Activated CD4-positive, alpha-beta T cell treated with anti-CD3 and anti-CD28 coated beads for 36 hours (primary cell): ENCODE results near the gene REPS2. TPM values are rescaled to one million over a fixed set of nuclear protein-coding genes. Genes with fewer than 3 reads are reported as not detected.

ENCODE experiments used
- ATAC-seq: fragments of 200-7000 bp; cut with Tn5 transposase; one replicate; pipeline ENCODE4 v1.10.0; 2021; ENCODE audit warnings: mild to moderate bottlenecking, moderate library complexity
- CTCF ChIA-PET: fragments of 350-600 bp; sonication (Branson Sonifier 250); formaldehyde crosslinking; loops from one replicate; lab custom pipeline; 2021; ENCODE audit warnings: antibody characterized with exemption; lab: Charles Lee
- POLR2A ChIA-PET: fragments of 350-600 bp; sonication (Branson Sonifier 250); formaldehyde crosslinking; loops from one replicate; lab custom pipeline; 2021; ENCODE audit warnings: antibody characterized with exemption, inconsistent platforms; lab: Charles Lee
- DNase-seq: peaks from one replicate; pipeline ENCODE4 v3.0.0-alpha.2; 2020
- H3K27ac Mint-ChIP-seq: one replicate; pipeline ENCODE4 v1.8.0; 2021; ENCODE audit warnings: mixed read lengths
- H3K27me3 Mint-ChIP-seq: one replicate; pipeline ENCODE4 v1.8.0; 2021; ENCODE audit warnings: mixed read lengths
- H3K36me3 Mint-ChIP-seq: one replicate; pipeline ENCODE4 v1.8.0; 2021; ENCODE audit warnings: low read depth, mixed read lengths
- H3K4me1 Mint-ChIP-seq: one replicate; pipeline ENCODE4 v1.8.0; 2021; ENCODE audit warnings: mixed read lengths
- H3K4me3 Mint-ChIP-seq: one replicate; pipeline ENCODE4 v1.8.0; 2021; ENCODE audit warnings: mild to moderate bottlenecking, moderate library complexity, mixed read lengths
- H3K9me3 Mint-ChIP-seq: one replicate; pipeline ENCODE4 v1.8.0; 2021; ENCODE audit warnings: low read depth, mixed read lengths
- intact Hi-C, 2 experiments: fragments of 100-400 bp; cut with DNase I in 1 of 2; cut with micrococcal nuclease in 1 of 2; formaldehyde crosslinking; loops; one replicate each; pipeline versions ENCODE4 v1.14.2 to v1.15.1; 2022 to 2024; cut with DNase I, micrococcal nuclease
- total RNA-seq, 2 experiments: library from RNA; stranded (reverse); gene quantifications; one replicate each; pipeline ENCODE4 v1.2.3, GENCODE V29; 2021

REPS2 gene
- total RNA-seq, result not detected

- H3K9me3 Mint-ChIP-seq, result no peaks in the 10 kb centered on the region
- POLR2A ChIA-PET, result no interaction called here
These were observed at the start of gene REPS2 for GRCh38 chrX:16946361-16946964. REPS2 (plus strand) TSS chrX:16946658; CDS start chrX:16946862, 204 bp downstream.

DNA sequence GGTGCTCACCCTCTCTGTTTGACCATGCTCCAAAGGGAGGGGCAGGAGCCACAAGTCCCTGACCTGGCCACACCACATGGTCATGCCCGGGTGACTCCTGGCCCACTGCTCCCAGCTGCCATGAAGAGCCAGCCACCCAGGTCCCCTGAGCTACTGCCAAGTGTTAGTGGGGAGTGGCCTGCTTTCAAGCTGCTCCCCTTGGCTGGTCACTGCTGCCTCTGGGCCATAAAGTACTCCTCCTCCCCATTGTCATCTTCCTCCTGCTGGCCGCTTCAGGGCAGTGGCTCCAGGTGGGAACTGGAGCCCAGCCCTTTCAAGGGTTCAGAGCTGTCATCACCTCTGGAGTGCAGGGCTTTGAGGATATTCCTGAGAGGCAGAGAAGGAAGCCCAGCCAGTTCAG, 49.0 kb upstream of the REPS2 start:
- POLR2A ChIA-PET, result no interaction called here
- peaks cover 5% of the 10 kb centered on the region for H3K27me3 Mint-ChIP-seq
- intact Hi-C loops, result no loop called here
- no peak overlapping the region for H3K27ac Mint-ChIP-seq
- no peaks in the 10 kb centered on the region for H3K9me3 Mint-ChIP-seq
- no peak for DNase-seq
- peaks cover 4% of the 10 kb centered on the region for H3K4me1 Mint-ChIP-seq
- H3K36me3 Mint-ChIP-seq, result no peaks in the 10 kb centered on the region
- CTCF ChIA-PET, result no interaction called here
- no peak for ATAC-seq
- no peak overlapping the region for H3K4me3 Mint-ChIP-seq

More at GRCh38 chrX:16946361-16946964, at the start of gene REPS2:
- intact Hi-C loops, result loop anchor here in 1 of 2 experiments (1.0 to 10.0 kb wide), 3 partner anchors 64 to 232 kb away; partner anchors contain the start of genes CTPS2, RBBP7 and SYAP1
- Mint-ChIP-seq H3K27me3 (peaks cover 10% of the 10 kb centered on the region), H3K36me3 (no peaks in the 10 kb centered on the region), H3K4me3 (peak within 1 kb of the TSS; percentile 72), H3K27ac (no peak within 1 kb of the TSS), H3K4me1 (peaks cover 2% of the 10 kb centered on the region)
- CTCF ChIA-PET, result interaction anchor here (0.6 to 1.3 kb wide), 4 partner anchors 61 to 1353 kb away, joined by 3 to 5 read pairs (median 3); no protein-coding TSS in a partner anchor
- DNase-seq, result peak; percentile 88
- peak; percentile 99 for ATAC-seq

- intact Hi-C loops, result no loop called here
- no peaks in the 10 kb centered on the region for H3K36me3 Mint-ChIP-seq
- DNase-seq, result no peak
- no peak for ATAC-seq
- peaks cover 4% of the 10 kb centered on the region for H3K27me3 Mint-ChIP-seq
- H3K9me3 Mint-ChIP-seq, result no peaks in the 10 kb centered on the region
- ChIA-PET POLR2A (no interaction called here), CTCF (interaction anchor here (0.9 kb wide), 1 partner anchor 21 kb away, joined by 3 read pairs; no protein-coding TSS in a partner anchor)
- H3K4me1 Mint-ChIP-seq, result no peaks in the 10 kb centered on the region
- no peak overlapping the region for H3K27ac Mint-ChIP-seq
- no peak overlapping the region for H3K4me3 Mint-ChIP-seq
These were observed 43.0 kb upstream of the REPS2 start for GRCh38 chrX:16903274-16904022.

- POLR2A ChIA-PET, result no interaction called here
- DNase-seq (no peak), ATAC-seq (no peak)
- Mint-ChIP-seq H3K27ac (no peak overlapping the region), H3K9me3 (no peaks in the 10 kb centered on the region), H3K4me1 (no peaks in the 10 kb centered on the region), H3K27me3 (peaks cover 2% of the 10 kb centered on the region), H3K36me3 (no peaks in the 10 kb centered on the region), H3K4me3 (no peak overlapping the region)
- CTCF ChIA-PET, result no interaction called here
- intact Hi-C loops, result no loop called here
These were observed 36.1 kb upstream of the REPS2 start for GRCh38 chrX:16910376-16910775.

GRCh38 chrX:16914058-16914457, 32.4 kb upstream of the REPS2 start:
- POLR2A ChIA-PET, result no interaction called here
- H3K4me1 Mint-ChIP-seq, result no peaks in the 10 kb centered on the region

GRCh38 chrX:16916561-16916960, 29.9 kb upstream of the REPS2 start:
- H3K27me3 Mint-ChIP-seq, result peaks cover 3% of the 10 kb centered on the region
- DNase-seq (no peak), ATAC-seq (no peak)
- intact Hi-C loops, result no loop called here
- H3K27ac Mint-ChIP-seq, result no peak overlapping the region
- CTCF ChIA-PET, result interaction anchor here (1.1 kb wide), 1 partner anchor 26 kb away, joined by 3 read pairs; no protein-coding TSS in a partner anchor
- H3K36me3 Mint-ChIP-seq, result no peaks in the 10 kb centered on the region
- no peaks in the 10 kb centered on the region for H3K4me1 Mint-ChIP-seq
- no peak overlapping the region for H3K4me3 Mint-ChIP-seq
- POLR2A ChIA-PET, result no interaction called here
- no peaks in the 10 kb centered on the region for H3K9me3 Mint-ChIP-seq

More at GRCh38 chrX:16914058-16914457, 32.4 kb upstream of the REPS2 start:
- H3K36me3 Mint-ChIP-seq, result no peaks in the 10 kb centered on the region
- intact Hi-C loops, result no loop called here
- H3K27me3 Mint-ChIP-seq, result peaks cover 3% of the 10 kb centered on the region
- no peak overlapping the region for H3K4me3 Mint-ChIP-seq
- no peak overlapping the region for H3K27ac Mint-ChIP-seq
- no peak for DNase-seq
- H3K9me3 Mint-ChIP-seq, result no peaks in the 10 kb centered on the region
- no peak for ATAC-seq
- CTCF ChIA-PET, result no interaction called here

DNA sequence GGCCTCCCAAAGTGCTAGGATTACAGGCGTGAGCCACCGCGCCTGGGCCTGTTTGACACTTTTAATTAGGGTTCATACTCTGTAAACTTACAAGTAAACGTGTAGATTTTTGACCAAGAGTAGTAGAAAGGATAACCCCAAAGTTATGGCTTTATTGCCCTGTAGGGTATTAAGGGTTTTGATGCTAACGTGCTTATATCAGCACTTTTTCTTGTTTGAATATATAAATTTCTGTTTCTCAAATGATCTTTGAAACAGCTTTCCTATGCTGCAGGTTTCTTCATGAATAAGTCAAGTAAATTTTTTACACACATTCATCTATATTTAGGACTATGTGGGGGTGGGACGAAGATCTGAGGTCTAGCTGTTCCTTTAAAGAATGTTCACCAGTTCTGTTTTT, 29.3 kb upstream of the REPS2 start:
- POLR2A ChIA-PET, result no interaction called here
- Mint-ChIP-seq H3K27ac (no peak overlapping the region), H3K27me3 (peaks cover 3% of the 10 kb centered on the region), H3K36me3 (no peaks in the 10 kb centered on the region), H3K9me3 (no peaks in the 10 kb centered on the region), H3K4me3 (no peak overlapping the region), H3K4me1 (no peaks in the 10 kb centered on the region)
- intact Hi-C loops, result no loop called here
- CTCF ChIA-PET, result interaction anchor here (0.9 kb wide), 1 partner anchor 345 kb away, joined by 3 read pairs; no protein-coding TSS in a partner anchor
- DNase-seq, result no peak
- ATAC-seq, result no peak

DNA sequence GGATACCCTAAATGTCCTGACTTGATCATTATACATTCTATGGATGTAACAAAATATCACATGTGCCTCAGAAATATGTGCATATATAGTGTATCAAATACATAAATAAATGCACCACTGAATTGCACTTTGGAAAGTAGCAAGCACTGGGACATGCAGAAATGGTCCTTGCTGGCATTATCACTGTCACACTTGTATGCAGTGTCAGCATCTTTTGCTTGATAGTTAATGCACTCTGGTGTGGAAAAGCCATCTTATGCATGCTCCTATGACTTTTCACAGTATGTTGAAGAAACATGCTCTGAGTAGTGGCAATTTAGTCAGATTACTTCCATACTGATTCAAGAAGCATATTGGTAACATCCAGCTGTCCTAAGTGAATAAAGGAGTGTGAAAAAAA, 27.5 kb upstream of the REPS2 start:
- H3K27me3 Mint-ChIP-seq, result peaks cover 3% of the 10 kb centered on the region
- H3K27ac Mint-ChIP-seq, result no peak overlapping the region
- POLR2A ChIA-PET, result no interaction called here
- intact Hi-C loops, result no loop called here
- ATAC-seq, result no peak
- no peaks in the 10 kb centered on the region for H3K36me3 Mint-ChIP-seq
- no peak for DNase-seq
- H3K4me3 Mint-ChIP-seq, result no peak overlapping the region
- CTCF ChIA-PET, result no interaction called here
- no peaks in the 10 kb centered on the region for H3K9me3 Mint-ChIP-seq
- no peaks in the 10 kb centered on the region for H3K4me1 Mint-ChIP-seq

DNA sequence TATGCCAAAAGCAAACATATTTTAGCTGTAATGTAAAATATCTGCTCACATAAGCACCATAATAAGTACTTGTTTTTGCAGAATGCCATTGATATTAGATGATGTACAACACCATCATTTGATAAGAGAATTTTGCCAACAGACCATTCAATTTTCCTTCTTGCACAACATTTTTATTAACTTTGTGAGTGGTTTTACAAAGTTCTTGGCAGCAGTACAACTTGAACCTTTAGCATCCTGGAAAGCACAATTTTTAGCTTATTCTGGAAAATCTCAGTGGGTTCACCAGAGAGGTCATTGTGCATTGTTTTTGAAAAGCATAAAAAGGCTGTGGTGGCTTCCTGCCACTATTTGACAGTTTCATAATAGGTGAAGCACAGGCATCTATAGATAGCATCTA, 26.4 kb upstream of the REPS2 start:
- Mint-ChIP-seq H3K4me3 (no peak overlapping the region), H3K27ac (no peak overlapping the region), H3K36me3 (no peaks in the 10 kb centered on the region), H3K4me1 (no peaks in the 10 kb centered on the region), H3K9me3 (no peaks in the 10 kb centered on the region), H3K27me3 (peaks cover 3% of the 10 kb centered on the region)
- ChIA-PET CTCF (no interaction called here), POLR2A (no interaction called here)
- intact Hi-C loops, result no loop called here
- DNase-seq (no peak), ATAC-seq (no peak)

DNA sequence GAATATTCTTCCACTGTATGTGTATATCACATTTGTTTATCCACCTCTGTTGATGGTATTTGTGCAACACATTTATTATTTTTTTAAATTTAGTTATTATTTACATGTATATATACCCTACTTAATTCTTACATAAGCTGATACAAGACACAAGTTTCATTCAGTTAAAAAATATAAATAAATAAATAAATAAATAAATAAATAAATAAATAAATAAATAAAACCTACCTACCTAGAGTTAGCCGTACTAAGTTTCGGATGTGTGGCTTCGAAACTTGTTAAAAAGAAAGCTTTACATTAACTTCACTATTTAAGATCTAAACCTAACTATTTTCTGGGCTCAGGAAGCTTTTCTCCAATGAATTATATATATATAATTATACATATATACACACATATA, 23.3 kb upstream of the REPS2 start:
- Mint-ChIP-seq H3K27ac (no peak overlapping the region), H3K9me3 (no peaks in the 10 kb centered on the region), H3K4me1 (no peaks in the 10 kb centered on the region), H3K4me3 (no peak overlapping the region), H3K27me3 (peaks cover 3% of the 10 kb centered on the region), H3K36me3 (no peaks in the 10 kb centered on the region)
- no peak for ATAC-seq
- DNase-seq, result no peak
- intact Hi-C loops, result no loop called here
- ChIA-PET CTCF (no interaction called here), POLR2A (no interaction called here)

GRCh38 chrX:16924631-16925480, 21.6 kb upstream of the REPS2 start:
- no peaks in the 10 kb centered on the region for H3K9me3 Mint-ChIP-seq
- ATAC-seq (no peak), DNase-seq (no peak)
- no peaks in the 10 kb centered on the region for H3K27me3 Mint-ChIP-seq
- POLR2A ChIA-PET, result no interaction called here
- H3K4me3 Mint-ChIP-seq, result no peak overlapping the region
- intact Hi-C loops, result no loop called here
- no peaks in the 10 kb centered on the region for H3K36me3 Mint-ChIP-seq
- CTCF ChIA-PET, result no interaction called here
- no peak overlapping the region for H3K27ac Mint-ChIP-seq
- H3K4me1 Mint-ChIP-seq, result no peaks in the 10 kb centered on the region
